Measurements from ENCODE around the gene GYG1.

GYG1 gene

DNA sequence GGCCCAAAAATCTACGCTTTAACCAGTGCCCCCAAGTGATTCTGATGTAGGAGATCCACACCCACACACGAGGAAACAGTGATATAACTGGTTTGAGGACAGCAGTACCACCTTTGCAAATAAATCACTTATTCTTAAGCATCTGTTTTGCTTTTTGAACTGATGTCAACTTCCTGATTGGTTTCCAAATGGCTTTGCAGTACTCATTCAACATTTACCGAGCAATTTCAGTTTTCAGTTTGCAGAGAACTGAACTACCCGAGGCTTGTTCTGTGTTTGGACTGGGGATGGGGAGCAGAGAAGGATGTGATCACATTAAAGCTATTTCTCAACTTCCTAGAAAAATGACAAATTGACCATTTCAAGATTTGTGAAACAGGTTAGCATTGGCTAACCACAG is 1.1 kb upstream of the GYG1 start:
- no peak for DNase-seq

DNA sequence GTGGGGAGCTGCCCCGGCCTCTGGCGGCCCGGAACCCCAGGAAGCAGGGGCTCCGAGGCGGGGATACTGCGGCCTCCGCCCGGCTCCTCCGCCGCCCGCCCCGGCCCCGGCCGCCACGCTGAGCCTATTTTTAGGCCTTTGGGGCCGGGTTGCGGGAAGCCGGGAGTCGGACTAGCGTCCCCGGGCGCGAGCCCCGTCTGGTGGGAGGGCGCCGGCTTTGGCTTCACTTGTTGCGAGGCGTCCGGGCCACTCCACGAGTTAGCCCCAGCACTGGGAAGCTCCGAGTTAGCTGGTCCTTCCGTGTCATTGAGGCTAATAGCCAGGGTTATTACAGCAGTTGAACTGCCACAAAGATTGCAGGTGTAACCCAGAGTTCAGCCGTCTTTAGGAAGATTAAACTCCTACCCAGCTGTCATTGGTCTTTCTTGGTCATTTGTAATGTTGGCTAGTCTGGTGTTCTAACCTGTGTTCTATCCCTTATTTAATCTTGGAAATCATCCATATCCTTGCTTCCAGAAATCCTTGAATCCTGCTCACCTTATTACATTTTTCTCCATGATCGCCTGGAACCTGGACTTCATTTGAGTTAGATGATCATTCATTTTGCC is 791 bp downstream of the GYG1 start:
- DNase-seq: no peak

DNA sequence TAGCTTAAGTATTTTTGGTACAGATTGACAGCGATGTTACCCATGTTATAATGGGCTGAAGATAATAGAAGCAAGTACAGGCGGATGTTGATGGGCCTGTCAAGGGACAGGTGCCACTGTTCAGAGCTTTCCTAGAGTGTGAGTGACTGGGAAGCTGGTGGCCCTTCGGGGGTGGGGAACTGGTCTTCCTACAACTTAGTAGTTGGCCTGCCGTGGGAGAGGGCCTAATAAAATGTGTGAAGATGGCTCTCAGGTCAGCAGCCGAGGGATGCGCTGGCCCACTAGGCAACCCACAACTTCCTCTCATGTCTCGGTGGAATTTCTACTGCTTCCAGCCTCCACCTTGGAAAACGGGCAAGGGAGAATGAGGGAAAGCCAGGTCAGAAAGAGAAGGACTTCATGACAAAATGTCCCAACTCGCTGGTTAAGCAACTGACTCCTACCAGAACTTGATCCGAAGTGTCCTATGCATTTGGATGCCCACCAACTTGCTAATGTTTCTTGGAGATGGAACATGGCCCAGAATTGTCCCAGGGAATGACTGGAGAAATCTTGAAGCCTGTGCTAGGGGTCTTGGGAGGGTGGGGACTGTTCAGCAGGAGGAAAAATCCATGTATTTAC is 1.4 kb downstream of the GYG1 start:
- no peak for DNase-seq

DNA sequence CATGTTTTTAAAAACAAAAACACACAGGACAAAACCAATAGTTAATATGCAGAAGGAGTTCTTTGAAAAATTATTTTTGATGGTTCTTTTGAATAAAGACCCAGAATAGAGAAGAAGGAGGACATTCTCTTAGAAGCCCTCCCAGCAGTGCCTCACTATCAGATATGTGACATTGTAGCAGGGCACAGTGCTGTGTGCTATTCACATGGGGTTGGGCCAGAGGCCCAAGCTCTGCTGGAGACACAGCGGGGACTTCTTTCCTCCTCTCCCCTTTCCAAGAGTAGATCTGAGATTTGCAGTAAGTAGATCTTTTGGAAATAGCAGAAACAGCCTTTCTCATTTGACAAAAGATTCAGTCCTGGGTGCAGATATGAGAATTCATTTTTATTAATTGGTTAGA is 6.3 kb downstream of the GYG1 start:
- DNase-seq: no peak

DNA sequence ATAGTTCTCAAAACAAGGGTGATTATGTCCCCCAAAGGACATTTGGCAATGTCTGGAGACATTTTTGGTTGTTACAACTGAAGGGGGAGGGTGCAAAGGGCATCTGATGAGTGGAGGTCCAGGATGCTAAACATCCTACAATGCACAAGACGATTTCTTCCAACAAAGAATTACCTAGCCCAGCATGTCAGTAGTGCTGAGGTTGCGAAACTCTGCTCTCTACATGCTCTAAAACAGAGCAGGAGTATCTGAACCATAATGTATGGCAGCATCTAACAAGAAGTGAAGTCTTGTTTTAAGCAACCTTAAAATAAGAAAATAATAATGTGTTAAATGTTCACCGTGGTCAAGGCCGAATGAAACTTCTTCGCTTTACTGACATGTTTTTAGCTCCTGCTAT is 7.0 kb downstream of the GYG1 start:
- no peak for DNase-seq

DNA sequence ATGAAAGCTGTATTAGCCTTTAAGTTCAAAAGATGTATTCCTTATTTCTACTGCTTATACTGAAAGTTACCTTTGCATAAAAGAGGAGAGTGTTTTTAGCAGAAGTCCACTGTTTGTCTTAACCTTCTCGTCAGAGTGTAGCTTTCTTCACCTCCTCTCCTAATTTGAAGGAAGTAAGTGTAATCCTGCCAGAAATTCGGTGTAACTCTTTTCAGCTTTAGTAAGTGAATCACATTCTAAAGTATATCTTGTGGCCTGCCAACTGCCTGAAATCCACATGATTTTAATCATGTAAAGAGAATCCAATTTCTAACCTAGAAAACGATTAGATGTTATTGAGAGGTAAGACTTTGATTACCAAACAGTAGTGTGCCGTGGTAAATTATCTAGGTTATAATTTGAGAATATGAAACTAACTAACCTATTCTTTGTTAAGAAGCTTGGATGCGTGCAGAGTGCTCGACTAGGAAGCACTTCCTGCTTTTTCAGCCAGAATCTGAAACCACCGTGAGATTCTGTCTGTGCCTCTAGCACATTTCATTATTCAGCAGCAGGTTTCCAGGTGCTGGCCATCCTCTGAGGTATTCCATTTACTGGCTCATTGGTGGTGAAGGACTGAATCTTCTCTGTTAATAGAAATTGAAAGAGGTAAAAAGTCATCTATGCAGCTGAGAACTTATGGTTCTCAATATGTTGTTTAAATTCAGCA is 7.5 kb downstream of the GYG1 start:
- peak; percentile 41 for DNase-seq

DNA sequence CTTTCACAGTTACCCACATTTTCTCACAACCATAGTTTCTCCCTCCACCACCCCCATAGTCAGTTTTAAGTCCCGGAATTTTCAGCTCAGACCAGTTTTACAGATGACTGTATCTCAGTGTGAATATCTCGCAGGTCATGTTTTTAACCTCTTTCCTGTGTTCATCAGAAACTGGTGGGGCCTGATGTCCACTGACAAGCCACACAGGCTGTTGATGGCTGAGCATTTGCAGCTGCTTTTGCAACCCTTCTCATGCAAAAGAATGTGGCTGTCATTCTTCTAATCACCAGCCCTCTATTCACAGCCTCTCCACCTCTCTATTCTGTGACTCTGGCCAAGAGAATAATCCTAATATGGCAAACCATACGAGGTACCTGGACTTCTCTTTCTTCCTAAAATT is 8.5 kb downstream of the GYG1 start:
- DNase-seq: no peak

DNA sequence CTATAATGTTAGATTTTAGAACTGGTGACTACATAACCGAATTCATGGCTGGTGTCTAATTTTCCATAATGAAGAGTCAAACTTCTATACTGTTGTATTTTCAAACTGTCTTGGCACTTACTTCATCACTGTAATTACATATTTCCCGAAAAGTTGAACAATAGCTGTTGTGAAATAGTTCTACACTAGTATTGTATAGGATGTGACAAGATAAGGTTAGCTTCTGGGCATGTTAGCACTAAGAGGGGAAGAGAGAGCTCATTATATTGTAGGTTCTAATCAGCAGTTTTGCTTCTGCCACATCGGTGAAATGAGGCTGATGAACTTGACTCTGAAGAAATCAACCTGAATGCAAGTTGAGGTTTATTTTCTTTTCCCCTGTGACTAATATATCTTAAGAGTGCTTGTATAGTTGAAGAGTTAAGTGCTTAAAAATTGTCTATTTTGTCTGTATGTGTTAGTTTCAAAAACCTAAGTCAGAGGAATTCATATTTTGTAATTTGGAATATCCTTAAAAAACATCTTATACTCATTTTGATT is 8.9 kb downstream of the GYG1 start:
- DNase-seq: no peak

DNA sequence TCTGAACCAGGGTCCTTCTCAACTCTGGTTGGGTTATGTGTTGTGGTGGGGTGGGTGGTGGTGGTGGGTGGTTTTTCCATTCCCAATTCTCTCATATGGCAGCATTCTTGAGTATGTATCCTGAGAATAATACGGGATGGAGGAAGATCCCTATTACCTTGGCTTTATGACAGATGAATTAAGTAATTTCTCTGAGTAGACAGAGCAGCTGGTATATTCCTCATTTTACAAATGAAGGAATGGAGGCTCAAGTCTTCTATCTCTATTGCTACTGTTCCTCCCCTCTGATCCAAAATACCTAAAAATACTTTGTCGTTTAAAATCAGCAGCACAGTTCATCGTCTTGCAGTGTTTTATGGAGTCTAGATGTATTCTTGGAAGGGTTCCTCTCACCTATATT is 10.4 kb downstream of the GYG1 start:
- no peak for DNase-seq

DNA sequence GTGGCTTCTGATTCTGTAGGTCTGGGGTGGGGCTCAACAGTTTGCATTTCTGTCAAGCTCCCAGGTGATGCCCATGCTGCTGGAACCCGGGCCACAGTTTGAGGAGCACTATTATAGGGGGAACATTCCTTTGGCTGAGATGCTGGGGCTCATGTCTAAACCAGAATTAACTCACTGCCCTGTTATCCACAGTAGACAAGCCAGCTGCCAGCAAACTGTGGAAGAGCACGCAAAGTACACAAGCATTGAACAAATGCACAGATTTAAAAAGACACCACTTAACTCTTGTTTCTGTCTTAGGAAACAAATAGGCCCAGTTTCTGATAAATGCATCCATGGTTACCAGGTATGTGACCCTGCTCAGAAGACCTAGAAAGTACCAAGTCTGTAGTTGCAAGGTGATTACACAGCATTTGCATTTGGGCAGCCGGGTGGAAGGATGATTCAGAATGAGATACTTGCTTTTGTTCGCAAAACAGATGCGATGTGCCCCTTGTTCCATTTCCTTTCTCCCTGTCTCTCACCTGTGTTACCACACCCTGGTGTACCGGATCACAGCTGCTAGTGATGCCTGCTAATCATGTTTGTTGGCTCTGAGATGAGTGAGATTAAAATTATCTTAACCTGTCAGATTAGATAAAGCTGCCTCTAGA is 12.4 kb downstream of the GYG1 start:
- DNase-seq: peak; percentile 39

DNA sequence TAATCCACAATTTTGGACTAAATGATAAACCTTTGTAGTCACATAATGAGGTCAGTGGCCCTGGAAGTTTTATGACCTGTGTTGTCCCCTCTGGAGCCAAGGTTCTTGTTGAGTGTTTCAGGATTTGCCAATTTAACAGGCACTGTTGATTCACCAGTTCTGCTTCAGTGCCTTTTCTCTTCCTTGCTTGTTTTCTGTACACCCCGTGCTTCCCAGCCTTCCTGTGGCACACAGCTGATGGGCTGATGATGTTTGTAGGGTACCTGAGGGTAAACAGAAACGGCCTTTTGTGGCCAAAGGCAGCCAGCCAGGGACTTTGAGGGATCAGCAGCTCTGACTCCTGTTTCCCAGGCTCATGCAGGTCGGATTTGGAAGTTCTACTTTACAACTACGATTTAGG is 13.3 kb downstream of the GYG1 start:
- DNase-seq: peak; percentile 88

DNA sequence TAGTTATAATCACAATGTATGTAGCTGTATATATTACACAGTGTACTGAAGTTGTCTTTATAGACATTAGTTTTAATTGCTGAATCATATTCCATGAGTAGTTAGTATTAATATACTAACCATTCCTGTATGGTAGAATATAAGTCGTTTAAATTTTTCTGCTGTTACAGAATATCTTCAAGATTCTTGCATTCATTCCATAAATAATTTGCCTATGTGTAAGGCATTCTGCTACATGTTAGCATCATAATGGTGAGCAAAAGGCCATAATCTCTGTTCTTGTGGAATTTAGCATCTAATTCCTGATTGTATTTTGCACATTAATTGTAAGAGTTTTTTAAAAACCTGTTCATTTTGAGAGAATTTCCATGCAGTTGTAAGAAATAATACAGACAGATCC is 14.1 kb downstream of the GYG1 start:
- no peak for DNase-seq

DNA sequence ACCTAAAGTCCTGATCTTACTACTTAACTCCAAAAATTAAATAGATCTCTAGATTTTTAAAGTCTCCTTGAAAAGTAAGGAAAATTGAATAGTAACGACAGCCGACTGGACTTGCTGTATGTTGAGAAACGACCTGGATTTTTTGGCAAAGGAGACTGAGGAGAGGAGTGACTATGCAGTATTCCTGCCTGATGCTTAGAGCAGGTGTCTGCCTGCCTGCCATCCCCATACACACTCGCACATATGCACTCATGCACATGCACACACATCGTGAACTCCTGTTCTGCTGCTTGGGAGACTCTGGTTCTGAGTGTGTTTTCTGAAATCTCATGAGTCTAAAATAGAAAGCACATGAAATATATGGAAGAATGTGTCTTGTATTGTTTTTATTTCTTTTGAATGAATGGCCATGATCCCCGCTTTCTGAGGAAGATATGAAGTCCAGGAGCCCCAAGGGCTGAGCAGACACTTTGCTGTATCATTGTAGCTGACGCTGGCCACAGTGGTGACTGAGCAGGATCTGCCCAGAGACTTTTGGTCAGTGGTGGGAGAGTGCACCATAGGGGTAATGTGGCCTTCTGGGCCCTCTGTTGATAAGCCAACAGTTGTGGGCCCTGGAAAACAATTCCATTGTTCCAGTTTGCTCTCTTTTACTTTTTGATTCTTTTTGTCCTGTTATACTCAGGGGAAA is 16.4 kb downstream of the GYG1 start:
- DNase-seq: no peak

DNA sequence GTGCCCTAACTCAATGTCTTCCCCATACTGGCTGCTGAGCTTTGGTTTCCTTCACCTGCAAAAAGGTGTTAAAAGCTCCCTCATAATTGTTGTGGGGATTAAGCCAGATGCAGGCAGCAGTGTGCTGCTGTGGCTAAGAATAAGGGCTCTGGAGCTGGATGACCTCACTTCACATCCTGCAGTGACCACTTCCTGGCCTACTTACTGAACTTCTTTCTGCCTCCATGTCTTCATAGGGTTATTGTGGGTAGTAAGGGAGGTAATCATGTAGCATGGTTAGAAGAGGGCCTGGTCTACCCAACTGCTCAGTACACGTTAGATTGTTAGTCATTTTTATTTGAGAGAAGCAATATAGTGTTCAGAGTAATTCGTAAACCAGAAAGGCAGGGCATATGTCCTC is 18.4 kb downstream of the GYG1 start:
- no peak for DNase-seq

DNA sequence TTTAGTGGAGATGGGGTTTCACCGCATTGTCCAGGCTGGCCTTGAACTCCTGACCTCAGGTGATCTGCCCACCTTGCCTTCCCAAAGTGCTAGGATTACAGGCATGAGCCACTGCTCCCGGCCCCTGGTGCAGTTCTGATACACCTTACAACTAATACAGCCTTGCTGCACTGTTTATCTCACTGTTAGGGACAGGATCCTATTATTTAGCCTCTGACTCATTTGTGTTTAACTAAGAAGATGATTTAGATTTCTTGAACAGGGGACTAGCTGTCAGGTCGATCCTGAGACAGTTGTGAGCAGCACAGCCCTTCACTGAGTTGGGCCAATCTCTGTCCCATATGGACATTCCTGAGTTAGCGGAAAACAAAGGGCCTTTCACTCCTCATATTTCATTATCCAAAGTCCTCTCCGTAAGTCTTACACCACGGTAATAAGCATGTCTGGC is 19.2 kb downstream of the GYG1 start:
- no peak for DNase-seq

DNA sequence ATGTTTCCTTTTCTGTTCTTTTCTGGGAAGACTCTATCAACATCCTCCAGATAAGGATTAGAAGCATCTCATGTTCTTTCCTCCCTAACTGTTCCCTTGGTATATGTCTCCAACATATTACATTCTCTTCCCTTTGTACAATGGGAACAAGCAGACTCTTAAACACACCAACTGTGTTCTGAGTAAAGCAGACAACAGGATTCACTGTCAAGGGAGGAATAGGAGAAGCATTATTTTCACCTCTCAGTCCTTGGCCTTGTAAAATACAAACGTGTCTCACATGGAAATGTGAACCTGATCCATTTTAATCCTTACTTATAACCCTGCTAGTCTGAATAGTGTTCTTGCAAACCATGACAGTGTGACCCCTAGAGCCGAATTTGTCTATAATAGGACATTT is 19.6 kb downstream of the GYG1 start:
- no peak for DNase-seq

DNA sequence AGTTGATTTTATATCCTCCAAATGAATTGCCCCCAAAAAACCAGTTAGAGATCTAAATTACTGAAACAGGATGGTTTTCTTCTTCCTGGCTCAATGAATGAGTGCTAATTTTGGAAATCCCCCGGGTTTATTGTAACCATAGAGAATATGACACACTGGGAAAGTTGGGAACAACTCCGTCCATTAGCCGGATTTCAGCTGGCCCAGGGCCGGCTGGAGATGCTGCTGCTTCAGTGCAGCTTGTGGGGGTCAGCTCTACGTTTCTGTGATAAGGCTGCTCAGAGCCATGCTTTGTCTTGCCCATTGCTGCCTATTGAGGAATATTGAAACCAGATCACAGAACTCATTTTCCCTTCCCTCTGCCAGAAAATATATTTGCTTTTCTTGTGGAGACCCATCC is 20.3 kb downstream of the GYG1 start:
- DNase-seq: no peak

DNA sequence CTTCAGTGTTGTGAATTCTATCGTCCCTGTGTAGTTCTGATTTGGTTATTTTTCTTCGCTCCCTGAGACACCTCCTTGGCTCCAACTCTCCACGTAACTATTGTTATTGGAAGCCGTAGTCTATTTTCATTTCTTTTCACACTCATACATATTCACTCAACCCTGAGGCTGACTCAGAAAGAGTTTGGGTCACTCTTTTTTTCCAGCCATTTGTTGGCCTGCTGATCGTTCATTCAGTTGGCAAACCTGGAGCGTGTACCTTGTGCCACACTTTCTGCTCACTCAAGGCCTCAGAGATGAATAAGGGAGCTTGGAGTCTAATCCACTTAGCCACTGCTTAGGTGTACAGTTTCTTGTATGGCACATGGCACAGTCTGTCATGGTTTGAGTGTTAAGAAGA is 22.4 kb downstream of the GYG1 start:
- DNase-seq: no peak

DNA sequence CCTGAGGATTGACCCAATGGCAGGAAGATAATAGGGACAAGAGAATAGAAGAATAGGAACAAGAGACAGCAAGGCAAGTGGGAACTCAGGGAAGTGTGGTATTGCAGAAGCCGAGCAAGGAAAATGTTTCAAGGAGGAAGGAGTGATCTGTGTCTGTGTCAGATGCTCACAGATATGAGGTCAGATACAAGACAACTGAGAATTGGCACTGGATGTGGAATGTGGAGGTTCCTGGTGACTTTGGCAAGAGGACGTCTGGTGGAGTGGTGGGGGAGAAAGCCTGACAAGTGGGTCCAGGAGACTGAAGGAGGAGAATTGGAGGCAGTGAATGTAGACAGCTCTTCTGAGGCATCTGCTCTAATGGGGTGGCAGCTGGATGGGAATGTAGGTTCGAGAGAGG is 24.1 kb downstream of the GYG1 start:
- no peak for DNase-seq

DNA sequence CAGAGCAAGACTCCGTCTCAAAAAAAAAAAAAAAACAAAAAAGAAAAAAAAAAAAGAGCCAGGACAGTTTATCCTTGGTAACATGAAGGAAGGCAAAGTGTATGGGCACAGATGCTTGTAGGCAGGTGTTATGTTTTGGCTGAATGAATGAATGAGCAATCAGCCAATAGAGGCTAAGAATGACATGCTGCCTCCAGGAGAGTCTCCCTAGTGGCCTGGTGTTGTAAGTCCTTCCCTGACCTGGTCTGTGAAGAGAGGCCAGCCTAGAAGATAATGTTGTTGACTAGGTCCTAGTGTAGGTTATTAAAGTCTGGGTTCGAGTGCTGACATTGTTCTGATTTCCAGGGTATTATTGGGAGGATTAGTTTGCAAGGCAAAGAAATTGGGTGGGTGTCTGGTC is 24.9 kb downstream of the GYG1 start:
- DNase-seq: no peak

DNA sequence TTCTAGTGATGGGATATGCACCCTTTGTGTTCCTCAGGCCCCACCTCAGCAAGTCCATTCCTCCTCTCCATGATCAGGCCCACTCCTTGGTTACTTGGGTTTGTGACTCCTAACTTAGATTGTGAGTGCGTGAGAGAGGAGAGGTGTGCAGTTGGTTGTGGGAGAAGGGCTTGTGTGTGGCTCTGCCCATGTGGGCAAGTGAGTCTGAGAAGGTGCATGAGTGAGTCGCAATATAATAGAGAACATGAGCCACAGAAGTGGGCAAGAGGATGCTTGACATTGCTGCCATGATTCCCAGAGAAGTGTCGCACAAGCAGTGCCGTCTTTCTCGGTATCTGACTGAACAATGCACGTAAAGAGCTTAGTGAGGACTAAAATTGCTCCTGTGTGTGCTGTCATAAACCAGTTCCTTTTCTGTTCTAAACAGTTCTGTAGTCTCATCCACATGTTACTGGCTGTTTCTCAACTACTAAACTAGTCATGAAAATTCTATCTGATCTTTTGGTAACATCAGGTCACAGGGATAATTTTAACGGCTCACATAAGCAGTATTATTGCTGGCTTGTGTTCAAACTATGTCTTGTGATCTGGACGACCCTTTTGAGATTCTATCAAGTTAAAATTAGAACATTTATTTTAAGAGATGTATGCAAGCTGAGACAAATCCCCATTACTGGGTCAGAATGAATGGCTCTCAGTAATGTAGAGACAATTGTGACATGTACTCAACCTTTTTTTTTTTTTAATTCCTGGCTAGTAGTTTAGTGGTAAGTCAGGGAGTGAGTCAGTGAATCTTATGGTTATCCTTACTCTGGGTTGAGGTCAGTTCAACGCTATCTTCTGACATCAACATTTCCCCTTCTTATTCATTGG is 25.6 kb downstream of the GYG1 start:
- DNase-seq: no peak

DNA sequence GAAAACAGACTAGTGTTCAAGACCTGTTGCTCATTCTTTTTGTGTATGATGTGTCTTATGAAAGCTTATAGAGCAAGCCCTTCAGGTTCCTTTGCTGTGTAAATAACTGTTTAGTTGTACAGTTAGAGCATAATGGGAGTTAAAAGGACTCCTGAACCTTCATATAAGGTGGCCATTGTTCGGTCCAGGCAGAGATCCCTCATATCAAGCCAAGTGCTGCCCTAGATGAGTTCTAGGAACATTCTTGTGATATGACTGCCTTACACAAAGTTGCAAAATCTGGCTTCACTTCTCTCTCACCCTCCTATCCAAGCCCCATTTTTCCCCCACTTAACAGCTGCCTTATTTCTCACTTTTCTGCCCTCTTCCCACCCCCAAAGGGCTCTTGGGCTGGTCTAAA is 26.9 kb downstream of the GYG1 start:
- DNase-seq: no peak

Measured in NCI-H2029 (cell line).